ENCODE data around the gene MARVELD1. TPM values are rescaled to one million over a fixed set of nuclear protein-coding genes. Genes with fewer than 3 reads are reported as not detected.

Gene MARVELD1
- total and polyA plus RNA-seq, 2 of the 4 experiments (the other 2 are of a cell fraction): 12.0 to 68.1 TPM

GRCh38 chr10:97682042-97682441 is 31.5 kb upstream of the MARVELD1 start:
- Histone ChIP-seq H4K8ac (ENCODE audit: low read depth in 2 of 2, low read length in 2 of 2) (no peak overlapping the region), H4K5ac (ENCODE audit: low read depth, low read length) (no peak overlapping the region), H3K27me3 (ENCODE audit: control insufficient read depth, insufficient read depth, low read length) (no peaks in the 10 kb centered on the region), H2BK5ac (ENCODE audit: low read depth, low read length, poor library complexity, severe bottlenecking) (no peak overlapping the region), H3K4ac (ENCODE audit: low read depth, low read length) (no peak overlapping the region), H3K4me1 (ENCODE audit: control insufficient read depth, insufficient read depth, low read length) (peaks cover 10% of the 10 kb centered on the region), H3K9me3 (ENCODE audit: control insufficient read depth, insufficient read depth, low read length) (no peaks in the 10 kb centered on the region), H2AK9ac (replicated peaks; ENCODE audit: low read depth, low read length, poor library complexity) (peak overlapping the region; percentile 60), H3K14ac (replicated peaks; ENCODE audit: low read depth, low read length) (no peak overlapping the region), H3K56ac (ENCODE audit: extremely low read depth, insufficient read depth, low read length) (no peak overlapping the region), H3K9ac (ENCODE audit: low read depth, low read length) (no peak overlapping the region), H3K4me2 (ENCODE audit: low read depth, low read length) (peak overlapping the region; percentile 8; the same call in 1 of the 2 replicates), H4K20me1 (ENCODE audit: insufficient read depth, low read length) (peaks cover 57% of the 10 kb centered on the region), H2BK120ac (ENCODE audit: low read depth, low read length) (no peak overlapping the region), H3K9me1 (ENCODE audit: insufficient read depth, low read length) (peaks cover 10% of the 10 kb centered on the region), H2AFZ (replicated peaks; ENCODE audit: low read length, poor library complexity) (no peak overlapping the region), H2BK20ac (ENCODE audit: low read depth, low read length) (no peak overlapping the region), H3K18ac (ENCODE audit: low read depth, low read length) (no peak overlapping the region), H4K91ac (ENCODE audit: insufficient read depth, low read depth, low read length) (no peak overlapping the region; the same call in 1 of the 2 replicates), H3K27ac (ENCODE audit: insufficient read depth, low read length) (no peak overlapping the region), H3K23ac (ENCODE audit: low read depth, low read length) (0 out of 2 replicates have a peak overlapping the region, but pooled peaks have one; percentile 62), H3K79me1 (ENCODE audit: low read depth in 1 of 2, low read length in 2 of 2) (peaks cover 8 to 77% of the 10 kb centered on the region in 2 experiments), H3K36me3 (ENCODE audit: control insufficient read depth, insufficient read depth, low read length) (peaks cover 34% of the 10 kb centered on the region), H3K4me3 (ENCODE audit: insufficient read depth, low read depth, low read length) (no peak overlapping the region), H2AK5ac (ENCODE audit: low read depth, low read length) (peak overlapping the region; percentile 75), H2BK15ac (ENCODE audit: low read depth, low read length) (no peak overlapping the region)
- in situ Hi-C loops (cut with MboI; ENCODE audit: low sequenced_read_pairs): no loop called here
- dilution Hi-C loops (cut with HindIII; ENCODE audit: low sequenced_read_pairs, unreplicated experiment): no loop called here
- POLR2A ChIA-PET (ENCODE audit: unreplicated experiment): no interaction called here
- TF ChIP-seq MAZ (IDR thresholded peaks at IDR 0.05; ENCODE audit: borderline replicate concordance, low read depth, low read length) (no peak), MAFK (IDR thresholded peaks at IDR 0.05; ENCODE audit: low read depth, low read length) (no peak), USF2 (IDR thresholded peaks at IDR 0.05; ENCODE audit: low read depth, low read length) (no peak), CTCF (conservative IDR thresholded peaks at IDR 0.05; ENCODE audit: low read depth, low read length) (no peak)
- CTCF ChIA-PET: interaction anchor here (0.6 kb wide), 1 partner anchor 474 kb away, joined by 6 read pairs; no protein-coding TSS in a partner anchor
- ATAC-seq (ENCODE audit: low read depth) (no peak), DNase-seq (no peak)
- intact Hi-C loops (cut with micrococcal nuclease): no loop called here
- no TSS peak for BruUV-seq (replicated peaks)
- WGBS, 2 experiments (ENCODE audit: extremely low coverage in 2 of 2, insufficient read length in 1 of 2): no CpG with 5 or more reads among the region's 4 CpGs

Measured in IMR-90 (cell line).